SK-N-SH (cell line): ENCODE measurements around the gene BPIFA3. TPM values are rescaled to one million over a fixed set of nuclear protein-coding genes. Genes with fewer than 3 reads are reported as not detected.

Experiments used
- CTCF ChIA-PET: fragments of 300-600, 350-600 bp; formaldehyde crosslinking; extraction: SDS; loops from one replicate; lab custom pipeline; 2021; lab: Yijun Ruan, JAX
- POLR2A ChIA-PET: fragments of 350-600 bp; sonication (Branson Sonifier 250); formaldehyde crosslinking; extraction: SDS; loops from one replicate; lab custom pipeline; 2020; ENCODE audit warnings: antibody characterized with exemption, inconsistent platforms; lab: Yijun Ruan, JAX
- DNase-seq: peaks from one replicate; pipeline ENCODE4 v3.0.0; 2012
- H2AFZ ChIP-seq: fragments of 200-600 bp; sonication (generic); 2 replicates; pipeline ENCODE4 v1.8.1; 2016; ENCODE audit warnings: antibody characterized with exemption, mild to moderate bottlenecking, low read depth
- H3F3A ChIP-seq: fragments of 200-600 bp; sonication (generic); replicated peaks from 2 replicates; pipeline ENCODE3; 2016; ENCODE audit warnings: antibody characterized with exemption, mild to moderate bottlenecking; ENCODE audit not compliant: insufficient read depth
- H3K27ac ChIP-seq, 2 experiments: fragments of 200-500 bp in 1 of 2; fragments of 200-600 bp in 1 of 2; sonication (Bioruptor generic) in 1 of 2; sonication (generic), shearing (Covaris generic) in 1 of 2; 2 replicates each; pipeline versions ENCODE4 v1.5.1 to v1.6.1; 2014 to 2016; ENCODE audit warnings: low read depth in 2 of 2, inconsistent platforms in 1 of 2, low read length in 1 of 2, mild to moderate bottlenecking in 1 of 2, mixed read lengths in 1 of 2
- H3K27me3 ChIP-seq: fragments of 200-600 bp; sonication (generic), shearing (Covaris generic); 2 replicates; pipeline ENCODE4 v1.6.1; 2016; ENCODE audit warnings: mixed run types; ENCODE audit not compliant: insufficient read depth
- H3K36me3 ChIP-seq, 2 experiments: fragments of 200-500 bp in 1 of 2; fragments of 200-600 bp in 1 of 2; sonication (Bioruptor generic) in 1 of 2; sonication (generic) in 1 of 2; replicated peaks in 1 of 2; 2 replicates each; pipeline versions ENCODE3 to v1.5.1; 2014 to 2016; ENCODE audit warnings: low read length in 1 of 2, mild to moderate bottlenecking in 1 of 2; ENCODE audit not compliant: insufficient read depth in 2 of 2, control insufficient read depth in 1 of 2
- H3K4me1 ChIP-seq, 2 experiments: fragments of 200-500 bp in 1 of 2; fragments of 200-600 bp in 1 of 2; sonication (Bioruptor generic) in 1 of 2; sonication (generic), shearing (Covaris generic) in 1 of 2; 2 replicates each; pipeline versions ENCODE4 v1.5.1 to v1.6.1; 2014 to 2016; ENCODE audit warnings: low read depth in 1 of 2, low read length in 1 of 2, mixed run types in 1 of 2; ENCODE audit not compliant: insufficient read depth in 2 of 2, control insufficient read depth in 1 of 2
- H3K4me2 ChIP-seq: fragments of 200-600 bp; sonication (generic), shearing (Covaris generic); 2 replicates; pipeline ENCODE4 v1.6.1; 2017; ENCODE audit warnings: mixed run types
- H3K4me3 ChIP-seq, 2 experiments: fragments of 200-500 bp in 1 of 2; fragments of 200-600 bp in 1 of 2; sonication (Bioruptor generic) in 1 of 2; sonication (generic), shearing (Covaris generic) in 1 of 2; 2 replicates each; pipeline versions ENCODE4 v1.5.1 to v1.8.1; 2014 to 2016; ENCODE audit warnings: low read depth in 2 of 2, inconsistent platforms in 1 of 2, low read length in 1 of 2, mild to moderate bottlenecking in 1 of 2, mixed read lengths in 1 of 2, moderate library complexity in 1 of 2
- H3K79me2 ChIP-seq: fragments of 200-600 bp; sonication (generic); 2 replicates; pipeline ENCODE4 v1.8.1; 2017; ENCODE audit warnings: mild to moderate bottlenecking; ENCODE audit not compliant: insufficient read depth
- H3K9ac ChIP-seq: fragments of 200-600 bp; sonication (generic); 2 replicates; pipeline ENCODE4 v1.6.1; 2017; ENCODE audit warnings: mixed run types
- H3K9me2 ChIP-seq: fragments of 200-600 bp; sonication (generic); 2 replicates; pipeline ENCODE4 v1.6.1; 2017; ENCODE audit warnings: mixed run types
- H3K9me3 ChIP-seq: fragments of 200-600 bp; sonication (generic); 2 replicates; pipeline ENCODE4 v1.6.1; 2017; ENCODE audit warnings: mixed run types, mild to moderate bottlenecking, moderate library complexity
- H4K20me1 ChIP-seq: fragments of 200-600 bp; sonication (generic); 2 replicates; pipeline ENCODE4 v1.6.1; 2017; ENCODE audit warnings: mild to moderate bottlenecking, mixed run types; ENCODE audit not compliant: insufficient read depth
- ELF1 ChIP-seq: IDR thresholded peaks from 2 replicates; pipeline ENCODE4 v1.4.0; 2012
- EP300 ChIP-seq, 2 experiments: IDR thresholded peaks; 2 replicates each; pipeline versions ENCODE4 v1.4.0 to v1.6.1; 2012; ENCODE audit warnings: borderline replicate concordance in 1 of 2, low read depth in 1 of 2, low read length in 1 of 2
- FOSL2 ChIP-seq: IDR thresholded peaks from 2 replicates; pipeline ENCODE4 v1.4.0; 2012; ENCODE audit warnings: low read depth, mild to moderate bottlenecking, moderate library complexity, borderline replicate concordance
- FOXJ3 ChIP-seq: sonication (generic); formaldehyde crosslinking; IDR thresholded peaks from 2 replicates; pipeline ENCODE4 v1.5.1; 2020; ENCODE audit warnings: mild to moderate bottlenecking, missing genetic modification reagents
- MAX ChIP-seq: IDR thresholded peaks from 2 replicates; pipeline ENCODE4 v1.4.0; 2012; ENCODE audit warnings: low read depth
- MXI1 ChIP-seq: IDR thresholded peaks from 2 replicates; pipeline ENCODE4 v1.6.1; 2012; ENCODE audit warnings: mild to moderate bottlenecking, low read depth, low read length, improper control_type of control experiment
- NFIC ChIP-seq: IDR thresholded peaks from 2 replicates; pipeline ENCODE4 v1.4.0; 2012; ENCODE audit warnings: borderline replicate concordance
- RCOR1 ChIP-seq: fragments of 150-350 bp; IDR thresholded peaks from 2 replicates; pipeline ENCODE4 v1.6.1; 2017; ENCODE audit warnings: antibody characterized with exemption, low read length
- RFX5 ChIP-seq: IDR thresholded peaks from 2 replicates; pipeline ENCODE4 v1.6.1; 2012; ENCODE audit warnings: mild to moderate bottlenecking, improper control_type of control experiment, low read length
- SMC3 ChIP-seq: IDR thresholded peaks from 2 replicates; pipeline ENCODE4 v1.6.1; 2012; ENCODE audit warnings: low read depth, low read length, improper control_type of control experiment
- TAF1 ChIP-seq: IDR thresholded peaks from 2 replicates; pipeline ENCODE4 v1.6.1; 2012; ENCODE audit warnings: low read depth, mild to moderate bottlenecking, low read length, moderate library complexity, borderline replicate concordance
- USF1 ChIP-seq: IDR thresholded peaks from 2 replicates; pipeline ENCODE4 v1.4.0; 2012; ENCODE audit warnings: low read depth, borderline replicate concordance
- USF2 ChIP-seq: fragments of 150-350 bp; IDR thresholded peaks from 2 replicates; pipeline ENCODE4 v1.6.1; 2017; ENCODE audit warnings: antibody characterized with exemption, low read length, low read depth, borderline replicate concordance
- WGBS: methylation state at CpG from one replicate; pipeline ENCODE4 v1.1.6; 2017; ENCODE audit warnings: low lambda C conversion rate; 5-methylcytosine and 5-hydroxymethylcytosine counted together
- polyA plus RNA-seq, 3 experiments: library from polyadenylated mRNA; depleted of rRNA; stranded (reverse); fragments of >200 nt; gene quantifications; 2 replicates each; pipeline ENCODE4 v1.2.3, GENCODE V29; 2012

The BPIFA3 gene
- polyA plus RNA-seq, 1 of the 3 experiments (the other 2 are of a cell fraction), result not detected

- H3K9me3 ChIP-seq, result no peaks in the 10 kb centered on the region
- H3K79me2 ChIP-seq, result no peaks in the 10 kb centered on the region
- H3K4me2 ChIP-seq, result no peak overlapping the region
- no peak for DNase-seq
- no peaks in the 10 kb centered on the region for H3K36me3 ChIP-seq
- CTCF ChIA-PET, result no interaction called here
- no peak overlapping the region for H2AFZ ChIP-seq
- no peaks in the 10 kb centered on the region for H3F3A ChIP-seq
- H3K27ac ChIP-seq, result no peak overlapping the region
- 3% methylated on average over 3 of the region's 3 CpGs for WGBS
- H4K20me1 ChIP-seq, result no peaks in the 10 kb centered on the region
- no peaks in the 10 kb centered on the region for H3K9me2 ChIP-seq
- H3K27me3 ChIP-seq, result no peaks in the 10 kb centered on the region
- no peak overlapping the region for H3K4me3 ChIP-seq
- TF ChIP-seq TAF1 (no peak), FOXJ3 (no peak)
- TF ChIP-seq, all 33 proteins: peak for 0
- POLR2A ChIA-PET, result no interaction called here
- Histone ChIP-seq H3K4me1 (no peaks in the 10 kb centered on the region), H3K9ac (no peak overlapping the region)
These were observed 25.7 kb upstream of the BPIFA3 start for GRCh38 chr20:33191484-33191883.

GRCh38 chr20:33191955-33192354 is 25.2 kb upstream of the BPIFA3 start:
- TF ChIP-seq MAX, result no peak
- TF ChIP-seq MXI1, result no peak
- no peak for TF ChIP-seq RFX5
- no peak for TF ChIP-seq SMC3
- no peak for TF ChIP-seq EP300 (IDR thresholded peaks at IDR 0.05; ENCODE audit: borderline replicate concordance in 1 of 2, low read depth in 1 of 2, low read length in 1 of 2)
- TF ChIP-seq FOSL2, result no peak
- no peak for TF ChIP-seq TAF1
- TF ChIP-seq ELF1, result no peak
- TF ChIP-seq NFIC, result no peak
- no peak for TF ChIP-seq RCOR1
- no peak for TF ChIP-seq USF2
- TF ChIP-seq USF1, result no peak
- Histone ChIP-seq H3K9ac (no peak overlapping the region), H3K27ac (no peak overlapping the region), H3K9me3 (no peaks in the 10 kb centered on the region), H2AFZ (no peak overlapping the region), H3K27me3 (no peaks in the 10 kb centered on the region), H3K4me1 (no peaks in the 10 kb centered on the region), H4K20me1 (no peaks in the 10 kb centered on the region), H3K9me2 (no peaks in the 10 kb centered on the region), H3K79me2 (no peaks in the 10 kb centered on the region), H3K4me2 (no peak overlapping the region), H3F3A (no peaks in the 10 kb centered on the region), H3K4me3 (no peak overlapping the region), H3K36me3 (no peaks in the 10 kb centered on the region)
- WGBS, result 35% methylated on average over 1 of the region's 1 CpG
- DNase-seq, result no peak
- ChIA-PET CTCF (no interaction called here), POLR2A (no interaction called here)
